Esophagus (tissue), 2 donors: ENCODE data around the gene ATG4A. TPM values are rescaled to one million over a fixed set of nuclear protein-coding genes. Genes with fewer than 3 reads are reported as not detected.

Experiments used
- H3K27ac ChIP-seq, 2 donors: one replicate each; pipeline ENCODE4 v1.5.1; 2013; ENCODE audit warnings: low read depth in 2 of 2, mild to moderate bottlenecking in 2 of 2, inconsistent platforms in 1 of 2, low read length in 1 of 2, moderate library complexity in 1 of 2
- H3K27me3 ChIP-seq, 2 donors: one replicate each; pipeline ENCODE4 v1.6.1; 2013; ENCODE audit warnings: low read length in 2 of 2, control low read depth in 1 of 2, mild to moderate bottlenecking in 1 of 2; ENCODE audit not compliant: insufficient read depth in 2 of 2, control insufficient read depth in 1 of 2
- H3K36me3 ChIP-seq, 2 donors: one replicate each; pipeline ENCODE4 v1.6.1; 2013; ENCODE audit warnings: low read length in 1 of 2; ENCODE audit not compliant: control insufficient read depth in 2 of 2, insufficient read depth in 2 of 2
- H3K4me1 ChIP-seq, 2 donors: one replicate each; pipeline ENCODE4 v1.6.1; 2013; ENCODE audit warnings: low read length in 1 of 2; ENCODE audit not compliant: control insufficient read depth in 2 of 2, insufficient read depth in 2 of 2
- H3K4me3 ChIP-seq, 2 donors: one replicate each; pipeline ENCODE4 v1.5.1; 2013; ENCODE audit warnings: low read length in 2 of 2, mild to moderate bottlenecking in 2 of 2, low read depth in 1 of 2, moderate library complexity in 1 of 2
- H3K9me3 ChIP-seq, 2 donors: one replicate each; pipeline ENCODE4 v1.6.1; 2013; ENCODE audit warnings: mild to moderate bottlenecking in 2 of 2, low read depth in 1 of 2, low read length in 1 of 2, moderate library complexity in 1 of 2; ENCODE audit not compliant: control insufficient read depth in 2 of 2, insufficient read depth in 1 of 2
- WGBS, 2 donors: extraction: QIAGEN DNeasy Blood & Tissue Kit; methylation state at CpG; one replicate each; pipeline ENCODE4 v1.1.7; 2013; 5-methylcytosine and 5-hydroxymethylcytosine counted together
- polyA plus RNA-seq, 2 donors: library from polyadenylated mRNA; stranded (reverse); fragments of 200-250 nt; gene quantifications; one replicate each; pipeline ENCODE4 v1.2.3, GENCODE V29; 2013
- donor health status: healthy with polysubstance abuse.
- donor health status: Bipolar disorder and iron deficiency.

ATG4A gene
- polyA plus RNA-seq, 2 donors = 8.9 to 9.6 TPM

GRCh38 chrX:108114541-108114940 lies 23.0 kb downstream of the ATG4A start:
- H3K4me1 ChIP-seq = no peaks in the 10 kb centered on the region
- H3K9me3 ChIP-seq = no peaks in the 10 kb centered on the region
- H3K27ac ChIP-seq = no peak overlapping the region
- no peak overlapping the region for H3K4me3 ChIP-seq
- H3K27me3 ChIP-seq = no peaks in the 10 kb centered on the region
- no peaks in the 10 kb centered on the region for H3K36me3 ChIP-seq

GRCh38 chrX:108117988-108118387 lies 26.4 kb downstream of the ATG4A start:
- Histone ChIP-seq H3K27me3 (peaks cover 0 to 2% of the 10 kb centered on the region in 2 donors), H3K4me1 (no peaks in the 10 kb centered on the region), H3K9me3 (no peaks in the 10 kb centered on the region), H3K4me3 (no peak overlapping the region), H3K27ac (no peak overlapping the region), H3K36me3 (no peaks in the 10 kb centered on the region)
- 60% methylated on average over 3 of the region's 3 CpGs for WGBS, 2 donors

GRCh38 chrX:108121291-108121690 lies 29.7 kb downstream of the ATG4A start:
- Histone ChIP-seq H3K9me3 (no peaks in the 10 kb centered on the region), H3K4me3 (no peak overlapping the region), H3K36me3 (no peaks in the 10 kb centered on the region), H3K4me1 (no peaks in the 10 kb centered on the region), H3K27ac (no peak overlapping the region), H3K27me3 (peaks cover 0 to 2% of the 10 kb centered on the region in 2 donors)
- 36 to 41% methylated on average over 3 of the region's 3 CpGs for WGBS, 2 donors

GRCh38 chrX:108122748-108123147 lies 31.2 kb downstream of the ATG4A start:
- 40 to 77% methylated on average over 2 of the region's 2 CpGs for WGBS, 2 donors
- no peak overlapping the region for H3K4me3 ChIP-seq
- H3K27me3 ChIP-seq = peaks cover 0 to 2% of the 10 kb centered on the region in 2 donors
- H3K4me1 ChIP-seq = no peaks in the 10 kb centered on the region
- H3K9me3 ChIP-seq = no peaks in the 10 kb centered on the region
- no peaks in the 10 kb centered on the region for H3K36me3 ChIP-seq
- H3K27ac ChIP-seq = no peak overlapping the region

- H3K9me3 ChIP-seq = no peaks in the 10 kb centered on the region
- peaks cover 0 to 2% of the 10 kb centered on the region in 2 donors for H3K27me3 ChIP-seq
- H3K4me3 ChIP-seq = no peak overlapping the region
- no peaks in the 10 kb centered on the region for H3K4me1 ChIP-seq
- H3K27ac ChIP-seq = no peak overlapping the region
- no peaks in the 10 kb centered on the region for H3K36me3 ChIP-seq
- WGBS, 2 donors = 76 to 87% methylated on average over 3 of the region's 3 CpGs
Observed at GRCh38 chrX:108123591-108124366, 32.2 kb downstream of the ATG4A start.

GRCh38 chrX:108126661-108127060 lies 35.1 kb downstream of the ATG4A start:
- Histone ChIP-seq H3K27me3 (peaks cover 0 to 6% of the 10 kb centered on the region in 2 donors), H3K9me3 (no peaks in the 10 kb centered on the region), H3K27ac (no peak overlapping the region), H3K36me3 (no peaks in the 10 kb centered on the region), H3K4me1 (no peaks in the 10 kb centered on the region), H3K4me3 (no peak overlapping the region)
- WGBS, 2 donors = 79 to 85% methylated on average over 2 of the region's 2 CpGs

- Histone ChIP-seq H3K4me1 (no peaks in the 10 kb centered on the region), H3K4me3 (no peak overlapping the region), H3K9me3 (no peaks in the 10 kb centered on the region), H3K27me3 (peaks cover 0 to 6% of the 10 kb centered on the region in 2 donors), H3K36me3 (no peaks in the 10 kb centered on the region), H3K27ac (no peak overlapping the region)
- 75 to 82% methylated on average over 4 of the region's 4 CpGs for WGBS, 2 donors
Observed at GRCh38 chrX:108127152-108127551, 35.6 kb downstream of the ATG4A start.

GRCh38 chrX:108130889-108131288 lies 39.3 kb downstream of the ATG4A start:
- 76 to 94% methylated on average over 1 of the region's 1 CpG for WGBS, 2 donors
- H3K9me3 ChIP-seq = no peaks in the 10 kb centered on the region
- H3K4me1 ChIP-seq = no peaks in the 10 kb centered on the region
- H3K27ac ChIP-seq = peak overlapping the region in 1 of 2 donors; percentile 30
- no peak overlapping the region for H3K4me3 ChIP-seq
- peaks cover 0 to 6% of the 10 kb centered on the region in 2 donors for H3K27me3 ChIP-seq
- H3K36me3 ChIP-seq = no peaks in the 10 kb centered on the region

- no peak overlapping the region for H3K4me3 ChIP-seq
- 56 to 62% methylated on average over 2 of the region's 2 CpGs for WGBS, 2 donors
- H3K36me3 ChIP-seq = no peaks in the 10 kb centered on the region
- H3K27ac ChIP-seq = no peak overlapping the region
- peaks cover 0 to 6% of the 10 kb centered on the region in 2 donors for H3K27me3 ChIP-seq
- H3K9me3 ChIP-seq = no peaks in the 10 kb centered on the region
- no peaks in the 10 kb centered on the region for H3K4me1 ChIP-seq
Observed at GRCh38 chrX:108131471-108131870, 39.9 kb downstream of the ATG4A start.

- no peaks in the 10 kb centered on the region for H3K4me1 ChIP-seq
- peaks cover 0 to 6% of the 10 kb centered on the region in 2 donors for H3K27me3 ChIP-seq
- H3K9me3 ChIP-seq = no peaks in the 10 kb centered on the region
- H3K36me3 ChIP-seq = peaks cover 0 to 1% of the 10 kb centered on the region in 2 donors
- no peak overlapping the region for H3K27ac ChIP-seq
- WGBS, 2 donors = 86 to 90% methylated on average over 8 of the region's 8 CpGs
- H3K4me3 ChIP-seq = no peak overlapping the region
Observed at GRCh38 chrX:108132034-108132433, 40.5 kb downstream of the ATG4A start.
